RWPE2 (cell line): ENCODE measurements around the gene TMEM225B.

Experiments
- ATAC-seq: fragments of 200-7000 bp; cut with Tn5 transposase; 3 replicates; pipeline ENCODE4 v1.9.1; 2021; ENCODE audit warnings: low read depth
- DNase-seq: peaks from one replicate; pipeline ENCODE4 v3.0.0-alpha.2; 2020; ENCODE audit warnings: low spot score
- H3K27ac ChIP-seq: fragments of 450-650 bp; 2 replicates; pipeline ENCODE4 v1.5.1; 2017; ENCODE audit warnings: mild to moderate bottlenecking; ENCODE audit not compliant: poor library complexity, severe bottlenecking
- H3K27me3 ChIP-seq: fragments of 250-450 bp; sonication (Bioruptor Pico); 2 replicates; pipeline ENCODE4 v1.5.1; 2021; ENCODE audit warnings: mild to moderate bottlenecking, moderate library complexity; ENCODE audit not compliant: insufficient read depth, poor library complexity, severe bottlenecking
- H3K36me3 ChIP-seq: fragments of 250-450 bp; sonication (Bioruptor Pico); 2 replicates; pipeline ENCODE4 v1.5.1; 2020; ENCODE audit warnings: low read depth, mild to moderate bottlenecking, moderate library complexity
- H3K4me1 ChIP-seq: fragments of 250-450 bp; sonication (Bioruptor Pico); 2 replicates; pipeline ENCODE4 v1.5.1; 2021; ENCODE audit warnings: mild to moderate bottlenecking, moderate library complexity; ENCODE audit not compliant: insufficient read depth, poor library complexity, severe bottlenecking
- H3K4me3 ChIP-seq: fragments of 250-450 bp; sonication (Bioruptor Pico); 2 replicates; pipeline ENCODE4 v1.5.1; 2021; ENCODE audit warnings: mild to moderate bottlenecking, moderate library complexity; ENCODE audit not compliant: severe bottlenecking
- H3K9me3 ChIP-seq: fragments of 250-450 bp; sonication (Bioruptor Pico); 2 replicates; pipeline ENCODE4 v1.5.1; 2021; ENCODE audit warnings: mild to moderate bottlenecking, moderate library complexity; ENCODE audit not compliant: severe bottlenecking
- CTCF ChIP-seq: fragments of 450-650 bp; IDR thresholded peaks from one replicate; pipeline ENCODE4 v1.5.1; 2017; ENCODE audit warnings: mild to moderate bottlenecking, moderate library complexity; ENCODE audit not compliant: poor library complexity, severe bottlenecking

Gene TMEM225B

GRCh38 chr7:99594948-99595745 is 2.9 kb upstream of the TMEM225B start:
- DNase-seq (no peak), ATAC-seq (no peak)
- no peak for TF ChIP-seq CTCF
- Histone ChIP-seq H3K4me3 (no peak overlapping the region), H3K27ac (no peak overlapping the region), H3K9me3 (no peaks in the 10 kb centered on the region), H3K4me1 (no peaks in the 10 kb centered on the region), H3K27me3 (no peaks in the 10 kb centered on the region), H3K36me3 (no peaks in the 10 kb centered on the region)

GRCh38 chr7:99596408-99596955 is 1.6 kb upstream of the TMEM225B start:
- Histone ChIP-seq H3K4me1 (no peaks in the 10 kb centered on the region), H3K9me3 (no peaks in the 10 kb centered on the region), H3K27me3 (no peaks in the 10 kb centered on the region), H3K27ac (no peak overlapping the region), H3K4me3 (no peak overlapping the region), H3K36me3 (no peaks in the 10 kb centered on the region)
- TF ChIP-seq CTCF, result no peak
- DNase-seq (no peak), ATAC-seq (no peak)

- TF ChIP-seq CTCF, result no peak
- Histone ChIP-seq H3K27ac (no peak overlapping the region), H3K27me3 (no peaks in the 10 kb centered on the region), H3K9me3 (no peaks in the 10 kb centered on the region), H3K4me3 (no peak overlapping the region), H3K4me1 (no peaks in the 10 kb centered on the region), H3K36me3 (no peaks in the 10 kb centered on the region)
- no peak for DNase-seq
- no peak for ATAC-seq
These were observed 1.8 kb downstream of the TMEM225B start for GRCh38 chr7:99599836-99600235.

GRCh38 chr7:99601656-99602310 is 3.7 kb downstream of the TMEM225B start:
- Histone ChIP-seq H3K27me3 (no peaks in the 10 kb centered on the region), H3K4me1 (no peaks in the 10 kb centered on the region), H3K9me3 (no peaks in the 10 kb centered on the region), H3K4me3 (no peak overlapping the region), H3K36me3 (no peaks in the 10 kb centered on the region), H3K27ac (no peak overlapping the region)
- no peak for DNase-seq
- ATAC-seq, result no peak
- TF ChIP-seq CTCF, result no peak
